GM21447 (cell line): ENCODE results near the gene OMG.
"Not testable (repeated sequence)": the region's sequence is repeated elsewhere in the genome, so short reads cannot be mapped to it uniquely, and the experiment has no call there.

Experiments
- ATAC-seq: cut with Tn5 transposase; IDR thresholded peaks from one replicate; pipeline ENCODE4 v1.9.1; 2021; ENCODE audit not compliant: unreplicated experiment

Gene OMG

GRCh38 chr17:31266042-31266441 lies 31.0 kb downstream of the OMG start:
- ATAC-seq: no peak

- not testable (repeated sequence) for ATAC-seq
Measured at GRCh38 chr17:31262923-31263322, 34.1 kb downstream of the OMG start.

GRCh38 chr17:31261601-31262000 lies 35.4 kb downstream of the OMG start:
- ATAC-seq: no peak

- no peak for ATAC-seq
Measured at GRCh38 chr17:31260151-31260550, 36.9 kb downstream of the OMG start.

- no peak for ATAC-seq
Measured at GRCh38 chr17:31256936-31257335, 40.1 kb downstream of the OMG start.

- ATAC-seq: no peak
Measured at GRCh38 chr17:31254654-31255053, 42.4 kb downstream of the OMG start.

- ATAC-seq: no peak
Measured at GRCh38 chr17:31252741-31253140, 44.3 kb downstream of the OMG start.

- no peak for ATAC-seq
Measured at GRCh38 chr17:31251970-31252328, 45.1 kb downstream of the OMG start.

GRCh38 chr17:31251105-31251969 lies 45.7 kb downstream of the OMG start:
- ATAC-seq: no peak

GRCh38 chr17:31250229-31250628 lies 46.8 kb downstream of the OMG start:
- ATAC-seq: no peak

- no peak for ATAC-seq
Measured at GRCh38 chr17:31249835-31250141, 47.3 kb downstream of the OMG start.

GRCh38 chr17:31248986-31249834 lies 47.8 kb downstream of the OMG start:
- no peak for ATAC-seq
